Ovary (tissue), 3 donors: Measurements from ENCODE around the gene TUFT1.

Experiments used
- CTCF ChIP-seq, 3 donors: fragments of 450-650 bp in 2 of 3; fragments of 200-600 bp in 1 of 3; IDR thresholded peaks; one replicate each; pipeline versions ENCODE4 v1.5.1 to v1.8.0; 2016 to 2022; ENCODE audit warnings: antibody characterized with exemption in 3 of 3, mild to moderate bottlenecking in 1 of 3
- POLR2A ChIP-seq: fragments of 450-650 bp; IDR thresholded peaks from one replicate; pipeline ENCODE4 v1.6.1; 2017; ENCODE audit warnings: antibody characterized with exemption, mild to moderate bottlenecking, moderate library complexity
- donor health status: DM: no; HTN: no; CAD: no.

- TF ChIP-seq CTCF (IDR thresholded peaks at IDR 0.05) (no peak), POLR2A (no peak)
These were observed 45.3 kb upstream of the TUFT1 start for GRCh38 chr1:151494741-151495281.
